ENCODE data around the gene CARTPT.

DNA sequence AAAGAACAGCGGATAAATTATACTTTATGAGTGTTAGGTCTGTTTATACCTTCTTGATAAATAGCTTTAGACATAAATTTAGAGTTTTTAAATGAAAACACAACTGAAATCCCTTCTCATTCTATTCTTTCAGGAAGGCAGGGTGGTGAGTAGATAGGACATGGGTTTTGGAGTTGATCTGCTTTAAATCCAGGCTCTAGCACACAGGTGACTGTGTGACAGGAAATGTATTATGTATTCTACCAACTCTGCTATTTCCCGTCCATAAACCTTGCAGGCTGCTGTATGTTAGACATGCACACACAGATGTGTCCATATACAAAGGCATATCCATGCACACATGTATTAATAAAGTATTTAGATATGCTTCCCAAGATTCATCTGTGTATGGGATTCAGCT, 19.3 kb upstream of the CARTPT start:
- TF ChIP-seq CTCF (IDR thresholded peaks at IDR 0.05; ENCODE audit: insufficient read depth, low read length): no peak
- no peak for TF ChIP-seq POLR2AphosphoS5 (IDR thresholded peaks at IDR 0.05; ENCODE audit: low read depth)
- TF ChIP-seq GABPA (IDR thresholded peaks at IDR 0.05; ENCODE audit: low read depth): no peak

Measured in HL-60 (cell line).